Brain microvascular endothelial cell (primary cell): ENCODE data around the gene PRDX1.

Experiments
- DNase-seq: peaks from one replicate; pipeline ENCODE4 v3.0.0-alpha.2; 2020
- H3K27ac ChIP-seq: fragments of 250-450 bp; sonication (Bioruptor Pico); 2 replicates; pipeline ENCODE4 v1.5.1; 2020; ENCODE audit warnings: mild to moderate bottlenecking, moderate library complexity
- H3K27me3 ChIP-seq: fragments of 250-450 bp; sonication (Bioruptor Pico); replicated peaks from 2 replicates; pipeline ENCODE4 v1.5.1; 2020; ENCODE audit warnings: mild to moderate bottlenecking
- H3K36me3 ChIP-seq: fragments of 250-450 bp; sonication (Bioruptor Pico); replicated peaks from 2 replicates; pipeline ENCODE4 v1.5.1; 2020; ENCODE audit warnings: mild to moderate bottlenecking
- H3K4me3 ChIP-seq: 2 replicates; pipeline ENCODE4 v1.5.1; 2011; ENCODE audit warnings: low read depth, mild to moderate bottlenecking, control low read depth, low read length, moderate library complexity
- in situ Hi-C: cut with HindIII; loops from 2 replicates; pipeline ENCODE4 v1.10.0; 2017; ENCODE audit warnings: low sequenced_read_pairs, low pct_ligation_motif_present
- TF ChIP-seq, protein P1 (sequence below): IDR thresholded peaks from 2 replicates; pipeline ENCODE4 v1.5.1; 2011; ENCODE audit warnings: low read depth, mild to moderate bottlenecking, moderate library complexity, low read length, control low read depth, inconsistent platforms; ENCODE audit errors: missing control alignments

Gene PRDX1

DNA sequence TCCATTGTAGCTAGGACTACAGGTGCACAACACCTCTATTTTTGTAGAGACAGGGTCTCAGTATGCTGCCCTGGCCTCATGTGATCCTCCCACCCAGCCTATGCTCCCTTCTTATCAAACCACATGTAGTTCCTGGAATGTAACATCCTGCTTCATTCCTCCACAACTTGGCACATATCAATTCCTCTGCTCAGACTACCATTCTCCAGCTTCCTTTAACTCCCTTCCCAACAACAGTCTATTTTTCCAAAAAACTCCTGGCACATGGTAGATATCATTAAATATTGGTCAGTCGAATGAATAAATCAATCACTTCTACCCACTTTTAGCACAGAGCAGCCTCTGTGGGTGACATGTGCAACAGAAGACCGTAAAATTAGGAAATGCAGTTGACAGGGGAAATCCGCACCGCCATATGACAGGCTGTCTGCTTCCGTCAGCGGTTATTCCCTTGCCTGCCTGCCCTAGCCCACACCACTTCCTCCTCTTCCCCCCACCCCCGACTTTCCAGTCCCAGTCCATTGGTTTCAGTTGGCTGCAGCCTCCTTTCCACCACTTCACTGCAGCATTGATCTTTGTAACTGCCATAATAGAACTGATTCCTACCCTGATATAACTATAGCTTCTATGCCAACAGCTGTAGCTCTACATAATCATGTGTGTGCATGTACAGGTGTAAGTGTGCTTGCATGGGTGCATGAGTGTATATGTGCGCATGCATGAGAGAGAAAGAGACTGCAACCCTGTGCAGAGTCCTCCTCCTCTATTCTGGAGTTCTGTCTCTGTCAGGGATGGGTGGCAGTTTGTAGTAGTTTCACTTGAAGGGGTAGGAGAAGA is 22.1 kb upstream of the PRDX1 start:
- Histone ChIP-seq H3K27me3 (no peaks in the 10 kb centered on the region), H3K27ac (no peak overlapping the region), H3K4me3 (no peak overlapping the region), H3K36me3 (no peaks in the 10 kb centered on the region)
- no peak for DNase-seq
- TF ChIP-seq, protein P1, sequence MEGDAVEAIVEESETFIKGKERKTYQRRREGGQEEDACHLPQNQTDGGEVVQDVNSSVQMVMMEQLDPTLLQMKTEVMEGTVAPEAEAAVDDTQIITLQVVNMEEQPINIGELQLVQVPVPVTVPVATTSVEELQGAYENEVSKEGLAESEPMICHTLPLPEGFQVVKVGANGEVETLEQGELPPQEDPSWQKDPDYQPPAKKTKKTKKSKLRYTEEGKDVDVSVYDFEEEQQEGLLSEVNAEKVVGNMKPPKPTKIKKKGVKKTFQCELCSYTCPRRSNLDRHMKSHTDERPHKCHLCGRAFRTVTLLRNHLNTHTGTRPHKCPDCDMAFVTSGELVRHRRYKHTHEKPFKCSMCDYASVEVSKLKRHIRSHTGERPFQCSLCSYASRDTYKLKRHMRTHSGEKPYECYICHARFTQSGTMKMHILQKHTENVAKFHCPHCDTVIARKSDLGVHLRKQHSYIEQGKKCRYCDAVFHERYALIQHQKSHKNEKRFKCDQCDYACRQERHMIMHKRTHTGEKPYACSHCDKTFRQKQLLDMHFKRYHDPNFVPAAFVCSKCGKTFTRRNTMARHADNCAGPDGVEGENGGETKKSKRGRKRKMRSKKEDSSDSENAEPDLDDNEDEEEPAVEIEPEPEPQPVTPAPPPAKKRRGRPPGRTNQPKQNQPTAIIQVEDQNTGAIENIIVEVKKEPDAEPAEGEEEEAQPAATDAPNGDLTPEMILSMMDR = no peak
- in situ Hi-C loops = no loop called here

DNA sequence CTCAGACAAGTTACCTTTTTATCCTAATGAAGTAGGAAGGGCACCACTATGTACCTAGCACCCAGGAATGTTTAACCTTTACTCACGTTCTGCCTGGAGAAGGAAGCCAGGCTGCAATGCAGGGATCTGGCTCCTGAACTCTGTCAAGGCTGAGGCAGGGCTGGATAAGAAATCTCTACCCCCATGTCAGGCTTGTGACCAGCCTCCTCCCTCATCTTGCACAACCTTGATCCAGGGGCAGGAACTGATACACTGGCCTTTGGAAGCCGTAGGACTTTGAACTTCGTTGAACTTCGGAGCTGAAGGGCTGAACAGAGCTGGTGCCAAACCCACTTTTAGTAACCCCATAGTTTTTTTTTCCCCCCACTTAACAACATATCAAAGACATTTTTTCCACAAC is 20.9 kb upstream of the PRDX1 start:
- in situ Hi-C loops = no loop called here
- Histone ChIP-seq H3K4me3 (no peak overlapping the region), H3K27me3 (no peaks in the 10 kb centered on the region), H3K36me3 (no peaks in the 10 kb centered on the region), H3K27ac (no peak overlapping the region)
- no peak for DNase-seq
- TF ChIP-seq, protein P1 = no peak

DNA sequence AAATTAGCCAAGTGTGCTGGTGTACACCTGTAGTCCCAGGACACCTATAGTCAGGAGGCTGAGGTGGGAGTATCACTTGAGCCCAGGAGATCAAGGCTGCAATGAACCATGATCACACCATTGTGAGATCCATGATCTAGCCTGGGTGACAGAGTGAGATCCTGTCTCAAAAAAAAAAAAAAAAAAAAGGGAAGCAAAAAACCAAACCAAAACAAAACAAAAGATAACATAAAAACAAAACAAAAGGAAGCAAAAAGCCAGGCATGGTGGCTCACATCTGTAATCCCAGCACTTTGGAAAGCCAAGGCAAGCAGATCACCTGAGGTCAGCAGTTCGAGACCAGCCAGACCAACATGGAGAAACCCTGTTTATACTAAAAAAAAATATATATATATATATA is 19.5 kb upstream of the PRDX1 start:
- in situ Hi-C loops = no loop called here

DNA sequence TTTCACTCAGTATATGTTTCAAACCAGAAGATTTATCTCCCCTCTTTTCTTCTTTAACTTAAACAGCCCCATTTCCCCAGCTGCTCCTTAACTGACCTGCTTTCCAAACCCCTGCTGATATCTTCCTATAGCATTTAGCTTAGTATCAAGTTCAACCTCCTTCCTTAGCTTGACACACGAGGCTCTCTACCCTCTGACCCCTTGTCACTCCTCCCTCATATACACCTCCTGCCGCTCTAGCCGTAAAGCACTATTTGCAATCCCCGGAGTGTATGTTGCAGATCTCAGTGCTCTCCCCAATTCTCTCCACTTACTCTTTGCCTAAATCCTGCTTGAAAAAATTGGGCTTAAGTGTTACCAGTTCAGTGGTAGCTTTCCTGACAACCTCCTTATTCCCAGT is 15.2 kb upstream of the PRDX1 start:
- no peaks in the 10 kb centered on the region for H3K36me3 ChIP-seq
- H3K27me3 ChIP-seq = no peaks in the 10 kb centered on the region
- TF ChIP-seq, protein P1 = no peak
- no peak overlapping the region for H3K4me3 ChIP-seq
- no peak overlapping the region for H3K27ac ChIP-seq
- in situ Hi-C loops = no loop called here
- DNase-seq = no peak

More for the DNA sequence above, 19.5 kb upstream of the PRDX1 start:
- H3K4me3 ChIP-seq = no peak overlapping the region
- H3K27me3 ChIP-seq = no peaks in the 10 kb centered on the region
- no peak overlapping the region for H3K27ac ChIP-seq
- no peak for DNase-seq
- TF ChIP-seq, protein P1 = no peak
- no peaks in the 10 kb centered on the region for H3K36me3 ChIP-seq

DNA sequence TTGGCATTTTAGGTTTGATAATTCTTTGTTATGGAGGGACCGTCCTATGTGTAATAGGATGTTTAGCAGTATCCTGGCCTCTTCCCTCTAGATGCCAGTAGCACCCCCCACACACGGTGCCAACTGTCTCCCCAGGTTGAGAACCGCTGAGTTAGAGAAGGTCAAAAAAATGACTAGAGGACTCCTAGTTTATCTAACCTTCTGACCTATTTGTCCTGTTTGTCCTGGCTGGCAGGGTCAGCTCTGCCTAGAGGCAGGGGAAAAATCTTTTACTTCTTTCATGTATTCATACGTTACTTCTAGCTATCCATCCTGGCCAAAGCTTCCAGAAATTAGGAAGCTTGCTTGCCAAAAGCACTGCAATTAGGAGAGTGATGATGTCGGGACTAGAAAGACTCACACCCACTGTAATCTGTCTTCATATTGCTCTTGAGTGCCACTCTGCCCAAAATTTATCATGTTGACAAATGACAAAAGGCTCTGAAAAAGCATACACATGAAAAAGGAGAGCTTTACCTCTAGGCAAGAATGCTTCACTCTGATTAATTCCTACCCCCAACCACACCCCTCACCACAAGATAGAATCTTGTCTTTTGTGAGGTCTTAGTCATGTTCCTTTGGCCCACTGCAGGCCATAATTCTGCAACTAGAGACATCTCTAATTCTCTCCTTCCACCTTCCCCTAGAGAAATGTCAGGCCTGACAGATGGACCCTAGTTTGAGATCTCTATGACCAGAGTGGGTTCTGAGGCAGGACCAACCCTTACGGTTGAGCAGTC is 14.5 kb upstream of the PRDX1 start:
- no peaks in the 10 kb centered on the region for H3K36me3 ChIP-seq
- H3K27ac ChIP-seq = no peak overlapping the region
- no peak for DNase-seq
- no peak overlapping the region for H3K4me3 ChIP-seq
- H3K27me3 ChIP-seq = no peaks in the 10 kb centered on the region
- TF ChIP-seq, protein P1 = no peak
- in situ Hi-C loops = no loop called here
